ENCODE results near the gene ZFP64. TPM values are rescaled to one million over a fixed set of nuclear protein-coding genes. Genes with fewer than 3 reads are reported as not detected.
"Not testable (repeated sequence)": the region's sequence is repeated elsewhere in the genome, so short reads cannot be mapped to it uniquely, and the experiment has no call there.

Gene ZFP64
- total and polyA plus RNA-seq, 2 of the 4 experiments (the other 2 are of a cell fraction): 14.3 to 17.1 TPM

- H3K36me3 ChIP-seq (ENCODE audit: control insufficient read depth, insufficient read depth, low read length); H3K18ac ChIP-seq (ENCODE audit: low read depth, low read length); H4K20me1 ChIP-seq (ENCODE audit: insufficient read depth, low read length); dilution Hi-C loops (cut with HindIII; ENCODE audit: low sequenced_read_pairs, unreplicated experiment); H4K5ac ChIP-seq (ENCODE audit: low read depth, low read length); H3K56ac ChIP-seq (ENCODE audit: extremely low read depth, insufficient read depth, low read length); H2BK5ac ChIP-seq (ENCODE audit: low read depth, low read length, poor library complexity, severe bottlenecking); H3K14ac ChIP-seq (replicated peaks; ENCODE audit: low read depth, low read length); H3K27me3 ChIP-seq (ENCODE audit: control insufficient read depth, insufficient read depth, low read length); H3K4me2 ChIP-seq (ENCODE audit: low read depth, low read length); H3K9me3 ChIP-seq (ENCODE audit: control insufficient read depth, insufficient read depth, low read length); H3K9ac ChIP-seq (ENCODE audit: low read depth, low read length); POLR2A ChIA-PET (ENCODE audit: unreplicated experiment); H3K23ac ChIP-seq (ENCODE audit: low read depth, low read length); H2BK15ac ChIP-seq (ENCODE audit: low read depth, low read length); H4K8ac ChIP-seq (ENCODE audit: low read depth in 2 of 2, low read length in 2 of 2); H3K27ac ChIP-seq (ENCODE audit: insufficient read depth, low read length); H2BK20ac ChIP-seq (ENCODE audit: low read depth, low read length); ATAC-seq (ENCODE audit: low read depth); H2AFZ ChIP-seq (replicated peaks; ENCODE audit: low read length, poor library complexity); H3K9me1 ChIP-seq (ENCODE audit: insufficient read depth, low read length); H2AK9ac ChIP-seq (replicated peaks; ENCODE audit: low read depth, low read length, poor library complexity); H2AK5ac ChIP-seq (ENCODE audit: low read depth, low read length); H2BK120ac ChIP-seq (ENCODE audit: low read depth, low read length); DNase-seq; H3K79me1 ChIP-seq (ENCODE audit: low read depth in 1 of 2, low read length in 2 of 2); H3K4ac ChIP-seq (ENCODE audit: low read depth, low read length); H3K4me3 ChIP-seq (ENCODE audit: insufficient read depth, low read depth, low read length); intact Hi-C loops (cut with micrococcal nuclease); CTCF ChIA-PET; BruUV-seq (replicated peaks); H3K4me1 ChIP-seq (ENCODE audit: control insufficient read depth, insufficient read depth, low read length); H4K91ac ChIP-seq (ENCODE audit: insufficient read depth, low read depth, low read length); in situ Hi-C loops (cut with MboI; ENCODE audit: low sequenced_read_pairs): not testable (repeated sequence)
- peak; percentile 46; the same call in 1 of the 2 replicates for TF ChIP-seq CEBPB (IDR thresholded peaks at IDR 0.05; ENCODE audit: low read depth, low read length)
- WGBS, 2 experiments (ENCODE audit: extremely low coverage in 2 of 2, insufficient read length in 1 of 2): 86% methylated on average over 1 of the region's 4 CpGs; no CpG with 5 or more reads in 1 of the 2 experiments
These were observed 29.8 kb upstream of the ZFP64 start for GRCh38 chr20:52221362-52221761.

- H3K27ac ChIP-seq (ENCODE audit: insufficient read depth, low read length); H2AFZ ChIP-seq (replicated peaks; ENCODE audit: low read length, poor library complexity); intact Hi-C loops (cut with micrococcal nuclease); H4K20me1 ChIP-seq (ENCODE audit: insufficient read depth, low read length); H4K8ac ChIP-seq (ENCODE audit: low read depth in 2 of 2, low read length in 2 of 2); H3K23ac ChIP-seq (ENCODE audit: low read depth, low read length); DNase-seq; H2BK120ac ChIP-seq (ENCODE audit: low read depth, low read length); H3K14ac ChIP-seq (replicated peaks; ENCODE audit: low read depth, low read length); H2BK20ac ChIP-seq (ENCODE audit: low read depth, low read length); H3K4ac ChIP-seq (ENCODE audit: low read depth, low read length); BruUV-seq (replicated peaks); H3K9me3 ChIP-seq (ENCODE audit: control insufficient read depth, insufficient read depth, low read length); H3K9ac ChIP-seq (ENCODE audit: low read depth, low read length); CTCF ChIA-PET; H2BK5ac ChIP-seq (ENCODE audit: low read depth, low read length, poor library complexity, severe bottlenecking); H2AK5ac ChIP-seq (ENCODE audit: low read depth, low read length); dilution Hi-C loops (cut with HindIII; ENCODE audit: low sequenced_read_pairs, unreplicated experiment); H3K56ac ChIP-seq (ENCODE audit: extremely low read depth, insufficient read depth, low read length); H2BK15ac ChIP-seq (ENCODE audit: low read depth, low read length); H4K91ac ChIP-seq (ENCODE audit: insufficient read depth, low read depth, low read length); H3K27me3 ChIP-seq (ENCODE audit: control insufficient read depth, insufficient read depth, low read length); H3K9me1 ChIP-seq (ENCODE audit: insufficient read depth, low read length); H3K4me3 ChIP-seq (ENCODE audit: insufficient read depth, low read depth, low read length); H3K79me1 ChIP-seq (ENCODE audit: low read depth in 1 of 2, low read length in 2 of 2); H3K36me3 ChIP-seq (ENCODE audit: control insufficient read depth, insufficient read depth, low read length); H3K18ac ChIP-seq (ENCODE audit: low read depth, low read length); H3K4me2 ChIP-seq (ENCODE audit: low read depth, low read length); in situ Hi-C loops (cut with MboI; ENCODE audit: low sequenced_read_pairs); H3K4me1 ChIP-seq (ENCODE audit: control insufficient read depth, insufficient read depth, low read length); H4K5ac ChIP-seq (ENCODE audit: low read depth, low read length); ATAC-seq (ENCODE audit: low read depth); POLR2A ChIA-PET (ENCODE audit: unreplicated experiment); H2AK9ac ChIP-seq (replicated peaks; ENCODE audit: low read depth, low read length, poor library complexity): not testable (repeated sequence)
These were observed 29.3 kb upstream of the ZFP64 start for GRCh38 chr20:52220891-52221290.

All from IMR-90 (cell line).